GM23248 (cell line): ENCODE measurements around the gene PLEKHH1.

Experiments used
- EZH2 ChIP-seq: fragments of 200-600 bp; sonication (generic); IDR thresholded peaks from 2 replicates; pipeline ENCODE4 v1.6.1; 2018; ENCODE audit warnings: antibody characterized with exemption, mild to moderate bottlenecking; ENCODE audit not compliant: insufficient read depth, poor library complexity, severe bottlenecking
- EZH2phosphoT487 ChIP-seq: fragments of 200-600 bp; sonication (generic); IDR thresholded peaks from 2 replicates; pipeline ENCODE4 v1.6.1; 2018; ENCODE audit warnings: antibody characterized with exemption, moderate library complexity, mild to moderate bottlenecking, low read depth; ENCODE audit not compliant: insufficient read depth

DNA sequence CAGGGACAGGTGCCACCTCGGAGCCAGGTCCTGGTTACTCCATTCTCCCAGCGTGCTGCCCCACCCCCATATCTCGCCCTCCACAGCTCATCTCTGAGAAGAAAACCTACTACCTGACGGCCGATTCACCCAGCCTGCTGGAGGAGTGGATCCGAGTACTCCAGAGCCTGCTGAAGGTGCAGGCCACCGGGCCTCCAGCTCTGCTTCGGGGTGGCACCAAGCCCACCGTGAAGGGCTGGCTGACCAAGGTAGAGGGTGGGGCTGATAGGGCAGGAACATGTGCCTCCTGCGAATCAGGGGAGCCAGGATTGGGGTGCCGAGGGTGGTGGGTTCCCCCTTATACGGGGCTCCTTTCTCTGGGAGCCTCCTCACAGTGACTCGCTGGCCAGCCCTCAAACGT, 41.1 kb downstream of the PLEKHH1 start:
- TF ChIP-seq EZH2 (no peak), EZH2phosphoT487 (no peak)
